HEK293 (cell line): ENCODE data around the gene GAK.

Experiments
- CTCF ChIA-PET: fragments of 350-600 bp; formaldehyde crosslinking; extraction: SDS; loops from one replicate; lab custom pipeline; 2021; ENCODE audit warnings: antibody characterized with exemption; lab: Yijun Ruan, JAX
- POLR2A ChIA-PET: fragments of 300-600 bp; formaldehyde crosslinking; extraction: SDS; loops from one replicate; lab custom pipeline; 2020; ENCODE audit warnings: antibody characterized with exemption, inconsistent platforms; lab: Yijun Ruan, JAX
- H3K27ac ChIP-seq: fragments of 200-500 bp; sonication (Bioruptor generic); 2 replicates; pipeline ENCODE4 v1.5.1; 2014; ENCODE audit warnings: low read depth, low read length, control low read depth, inconsistent platforms; ENCODE audit errors: extremely low read depth
- H3K36me3 ChIP-seq, 2 experiments: fragments of 200-500 bp in 1 of 2; sonication (Bioruptor generic) in 1 of 2; 1 replicate in 1 of 2; 2 replicates in 1 of 2; pipeline ENCODE4 v1.5.1; 2014 to 2017; ENCODE audit warnings: inconsistent platforms in 2 of 2, low read length in 2 of 2; ENCODE audit not compliant: control insufficient read depth in 2 of 2, insufficient read depth in 1 of 2
- H3K4me1 ChIP-seq: fragments of 200-500 bp; sonication (Bioruptor generic); 2 replicates; pipeline ENCODE4 v1.5.1; 2014; ENCODE audit warnings: mild to moderate bottlenecking, low read length, inconsistent platforms; ENCODE audit not compliant: control insufficient read depth, insufficient read depth
- H3K4me3 ChIP-seq: 2 replicates; pipeline ENCODE4 v1.5.1; 2011; ENCODE audit warnings: low read depth, mild to moderate bottlenecking, control low read depth, low read length, moderate library complexity
- H3K9me3 ChIP-seq: fragments of 200-500 bp; sonication (Bioruptor generic); 2 replicates; pipeline ENCODE4 v1.5.1; 2014; ENCODE audit warnings: low read depth, low read length, inconsistent platforms; ENCODE audit not compliant: control insufficient read depth, insufficient read depth
- BCL11B ChIP-seq: fragments of 450-650 bp; formaldehyde crosslinking; IDR thresholded peaks from 2 replicates; pipeline ENCODE4 v1.5.1; 2016; ENCODE audit warnings: low read depth, missing biosample characterization, missing genetic modification characterization
- GLI2 ChIP-seq: fragments of 450-650 bp; formaldehyde crosslinking; IDR thresholded peaks from 2 replicates; pipeline ENCODE4; 2017; ENCODE audit warnings: missing biosample characterization, missing genetic modification characterization, low read depth, borderline replicate concordance
- GLIS1 ChIP-seq: fragments of 450-650 bp; formaldehyde crosslinking; IDR thresholded peaks from 2 replicates; pipeline ENCODE4 v1.5.1; 2016; ENCODE audit warnings: missing biosample characterization, missing genetic modification characterization
- IKZF3 ChIP-seq: fragments of 450-650 bp; IDR thresholded peaks from 2 replicates; pipeline ENCODE4 v1.5.0; 2018; ENCODE audit warnings: missing biosample characterization, mild to moderate bottlenecking, missing genetic modification characterization, moderate library complexity
- OSR2 ChIP-seq: fragments of 450-650 bp; formaldehyde crosslinking; IDR thresholded peaks from 2 replicates; pipeline ENCODE4 v1.5.1; 2016; ENCODE audit warnings: missing biosample characterization, missing genetic modification characterization
- PATZ1 ChIP-seq: fragments of 450-650 bp; formaldehyde crosslinking; IDR thresholded peaks from 2 replicates; pipeline ENCODE4 v1.5.1; 2016; ENCODE audit warnings: missing biosample characterization, missing genetic modification characterization
- SP3 ChIP-seq: fragments of 450-650 bp; formaldehyde crosslinking; IDR thresholded peaks from 2 replicates; pipeline ENCODE4 v1.5.1; 2016; ENCODE audit warnings: missing biosample characterization, missing genetic modification characterization
- SP7 ChIP-seq: fragments of 450-650 bp; formaldehyde crosslinking; IDR thresholded peaks from 2 replicates; pipeline ENCODE4 v1.5.1; 2016; ENCODE audit warnings: missing biosample characterization, missing genetic modification characterization
- TCF7L2 ChIP-seq: IDR thresholded peaks from 2 replicates; pipeline ENCODE4 v1.6.1; 2011; ENCODE audit warnings: low read depth, mild to moderate bottlenecking, inconsistent platforms, low read length, moderate library complexity, borderline replicate concordance
- WT1 ChIP-seq: fragments of 450-650 bp; formaldehyde crosslinking; IDR thresholded peaks from 2 replicates; pipeline ENCODE4 v1.5.1; 2016; ENCODE audit warnings: missing biosample characterization, missing genetic modification characterization
- ZFHX2 ChIP-seq: fragments of 450-650 bp; formaldehyde crosslinking; conservative IDR thresholded peaks from 2 replicates; pipeline ENCODE4 v1.5.1; 2016; ENCODE audit warnings: missing biosample characterization, missing genetic modification characterization
- ZNF114 ChIP-seq: fragments of 450-650 bp; formaldehyde crosslinking; IDR thresholded peaks from 2 replicates; pipeline ENCODE4 v1.5.0; 2017; ENCODE audit warnings: missing biosample characterization, missing genetic modification characterization
- ZNF175 ChIP-seq: fragments of 450-650 bp; formaldehyde crosslinking; IDR thresholded peaks from 2 replicates; pipeline ENCODE4 v1.5.1; 2016; ENCODE audit warnings: missing biosample characterization, missing genetic modification characterization
- ZNF223 ChIP-seq: fragments of 450-650 bp; formaldehyde crosslinking; IDR thresholded peaks from 2 replicates; pipeline ENCODE4 v1.5.1; 2016; ENCODE audit warnings: missing biosample characterization, missing genetic modification characterization
- ZNF366 ChIP-seq: fragments of 450-650 bp; formaldehyde crosslinking; conservative IDR thresholded peaks from 2 replicates; pipeline ENCODE4 v1.5.1; 2016; ENCODE audit warnings: missing biosample characterization, missing genetic modification characterization
- ZNF433 ChIP-seq: fragments of 450-650 bp; formaldehyde crosslinking; IDR thresholded peaks from 2 replicates; pipeline ENCODE4 v1.5.1; 2016; ENCODE audit warnings: missing biosample characterization, missing genetic modification characterization, low read depth
- ZNF518A ChIP-seq: fragments of 450-650 bp; formaldehyde crosslinking; conservative IDR thresholded peaks from 2 replicates; pipeline ENCODE4 v1.5.1; 2016; ENCODE audit warnings: low read depth, missing biosample characterization, missing genetic modification characterization
- ZNF600 ChIP-seq: fragments of 450-650 bp; formaldehyde crosslinking; IDR thresholded peaks from 2 replicates; pipeline ENCODE4 v1.5.1; 2016; ENCODE audit warnings: missing biosample characterization, missing genetic modification characterization
- ZNF639 ChIP-seq: fragments of 450-650 bp; formaldehyde crosslinking; IDR thresholded peaks from 2 replicates; pipeline ENCODE4 v1.5.1; 2016; ENCODE audit warnings: missing biosample characterization, missing genetic modification characterization
- ZNF785 ChIP-seq: fragments of 450-650 bp; formaldehyde crosslinking; IDR thresholded peaks from 2 replicates; pipeline ENCODE4 v1.5.1; 2016; ENCODE audit warnings: missing biosample characterization, missing genetic modification characterization
- TF ChIP-seq, protein P1 (sequence below): fragments of 450-650 bp; formaldehyde crosslinking; IDR thresholded peaks from 2 replicates; pipeline ENCODE4 v1.5.1; 2017; ENCODE audit warnings: missing biosample characterization, missing genetic modification characterization
- TF ChIP-seq, protein P2 (sequence below): fragments of 450-650 bp; formaldehyde crosslinking; IDR thresholded peaks from 2 replicates; pipeline ENCODE4 v1.5.1; 2016; ENCODE audit warnings: missing biosample characterization, missing genetic modification characterization

GAK gene

DNA sequence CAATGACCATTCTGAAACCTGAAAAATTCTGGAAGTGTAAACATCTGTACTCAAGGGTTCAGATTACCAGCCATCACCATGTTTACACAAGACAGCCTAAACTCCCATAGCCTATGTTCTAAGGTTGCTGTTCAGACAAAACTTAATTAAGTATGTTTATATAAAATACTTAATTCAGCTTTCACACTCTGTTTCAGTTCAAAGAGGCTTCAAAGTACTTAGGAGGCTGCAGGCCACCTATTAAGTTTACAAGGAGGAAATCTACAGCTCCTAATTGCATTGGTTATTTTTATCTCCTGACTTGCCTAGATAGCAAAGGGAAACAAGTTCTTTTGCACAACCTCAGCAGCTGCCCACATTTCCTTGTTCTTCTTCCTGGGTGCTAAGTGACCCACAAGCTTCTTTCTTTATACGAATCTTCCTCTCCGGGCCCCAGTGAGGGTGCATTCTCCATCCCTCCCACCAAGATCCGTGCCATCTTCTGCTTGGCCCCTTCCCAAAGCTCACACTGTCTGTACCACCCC, 2.0 kb downstream of the GAK start:
- Histone ChIP-seq H3K36me3 (no peaks in the 10 kb centered on the region), H3K27ac (no peak overlapping the region), H3K4me3 (no peak overlapping the region; the same call in 1 of the 2 replicates), H3K9me3 (no peaks in the 10 kb centered on the region), H3K4me1 (peaks cover 5% of the 10 kb centered on the region; the same call in 1 of the 2 replicates)
- TF ChIP-seq ZNF223 (tag by site-specific recombination) (no peak), PATZ1 (tag by site-specific recombination) (no peak), GLIS1 (tag by site-specific recombination) (peak; percentile 48), IKZF3 (tag by site-specific recombination) (0 out of 2 replicates have a peak, but pooled peaks have one; percentile 36), ZNF600 (tag by site-specific recombination) (peak; percentile 43; the same call in 1 of the 2 replicates), WT1 (tag by site-specific recombination) (peak; percentile 68), GLI2 (0 out of 2 replicates have a peak, but pooled peaks have one; percentile 37), SP7 (peak; percentile 67), ZNF433 (tag by site-specific recombination) (no peak), ZNF366 (tag by site-specific recombination) (peak; percentile 56; the same call in 1 of the 2 replicates), OSR2 (tag by site-specific recombination) (peak; percentile 73; the same call in 1 of the 2 replicates), TCF7L2 (peak; percentile 82; the same call in 1 of the 2 replicates), ZNF114 (tag by site-specific recombination) (no peak)
- TF ChIP-seq, protein P1, sequence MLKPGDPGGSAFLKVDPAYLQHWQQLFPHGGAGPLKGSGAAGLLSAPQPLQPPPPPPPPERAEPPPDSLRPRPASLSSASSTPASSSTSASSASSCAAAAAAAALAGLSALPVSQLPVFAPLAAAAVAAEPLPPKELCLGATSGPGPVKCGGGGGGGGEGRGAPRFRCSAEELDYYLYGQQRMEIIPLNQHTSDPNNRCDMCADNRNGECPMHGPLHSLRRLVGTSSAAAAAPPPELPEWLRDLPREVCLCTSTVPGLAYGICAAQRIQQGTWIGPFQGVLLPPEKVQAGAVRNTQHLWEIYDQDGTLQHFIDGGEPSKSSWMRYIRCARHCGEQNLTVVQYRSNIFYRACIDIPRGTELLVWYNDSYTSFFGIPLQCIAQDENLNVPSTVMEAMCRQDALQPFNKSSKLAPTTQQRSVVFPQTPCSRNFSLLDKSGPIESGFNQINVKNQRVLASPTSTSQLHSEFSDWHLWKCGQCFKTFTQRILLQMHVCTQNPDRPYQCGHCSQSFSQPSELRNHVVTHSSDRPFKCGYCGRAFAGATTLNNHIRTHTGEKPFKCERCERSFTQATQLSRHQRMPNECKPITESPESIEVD: peak; percentile 97
- TF ChIP-seq, protein P2, sequence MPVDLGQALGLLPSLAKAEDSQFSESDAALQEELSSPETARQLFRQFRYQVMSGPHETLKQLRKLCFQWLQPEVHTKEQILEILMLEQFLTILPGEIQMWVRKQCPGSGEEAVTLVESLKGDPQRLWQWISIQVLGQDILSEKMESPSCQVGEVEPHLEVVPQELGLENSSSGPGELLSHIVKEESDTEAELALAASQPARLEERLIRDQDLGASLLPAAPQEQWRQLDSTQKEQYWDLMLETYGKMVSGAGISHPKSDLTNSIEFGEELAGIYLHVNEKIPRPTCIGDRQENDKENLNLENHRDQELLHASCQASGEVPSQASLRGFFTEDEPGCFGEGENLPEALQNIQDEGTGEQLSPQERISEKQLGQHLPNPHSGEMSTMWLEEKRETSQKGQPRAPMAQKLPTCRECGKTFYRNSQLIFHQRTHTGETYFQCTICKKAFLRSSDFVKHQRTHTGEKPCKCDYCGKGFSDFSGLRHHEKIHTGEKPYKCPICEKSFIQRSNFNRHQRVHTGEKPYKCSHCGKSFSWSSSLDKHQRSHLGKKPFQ (tag by site-specific recombination): 0 out of 2 replicates have a peak, but pooled peaks have one; percentile 27
- ChIA-PET CTCF (interaction anchor here (0.8 to 1.0 kb wide), 2 partner anchors 57 to 201 kb away, joined by 4 to 6 read pairs; partner anchors contain the start of gene IDUA), POLR2A (interaction anchor here (0.9 kb wide), 1 partner anchor 155 kb away, joined by 3 read pairs; no protein-coding TSS in a partner anchor)

- no peak overlapping the region for H3K27ac ChIP-seq
- ChIA-PET POLR2A (interaction anchor here (0.6 kb wide), 1 partner anchor 718 kb away, joined by 3 read pairs; no protein-coding TSS in a partner anchor), CTCF (interaction anchor here (0.8 kb wide), 1 partner anchor 202 kb away, joined by 6 read pairs; no protein-coding TSS in a partner anchor)
- no peaks in the 10 kb centered on the region for H3K36me3 ChIP-seq
- peaks cover 5% of the 10 kb centered on the region; the same call in 1 of the 2 replicates for H3K4me1 ChIP-seq
- no peak overlapping the region for H3K4me3 ChIP-seq
- no peaks in the 10 kb centered on the region for H3K9me3 ChIP-seq
- no peak for TF ChIP-seq ZNF366 (tag by site-specific recombination)
- no peak for TF ChIP-seq ZFHX2
- TF ChIP-seq ZNF175 (tag by site-specific recombination): no peak
- no peak for TF ChIP-seq SP3
- TF ChIP-seq BCL11B: no peak
- no peak for TF ChIP-seq ZNF518A (tag by site-specific recombination)
- no peak for TF ChIP-seq ZNF639 (tag by site-specific recombination)
- no peak for TF ChIP-seq ZNF785 (tag by site-specific recombination)
Measured at GRCh38 chr4:929096-929765, 2.9 kb downstream of the GAK start.
